GM19351 (cell line): ENCODE results near the gene TMEM185A.
"Not testable (repeated sequence)": the region's sequence is repeated elsewhere in the genome, so short reads cannot be mapped to it uniquely, and the experiment has no call there.

Experiments
- ATAC-seq: cut with Tn5 transposase; IDR thresholded peaks from one replicate; pipeline ENCODE4 v1.9.1; 2021; ENCODE audit warnings: mild to moderate bottlenecking, moderate library complexity; ENCODE audit not compliant: unreplicated experiment

TMEM185A gene

DNA sequence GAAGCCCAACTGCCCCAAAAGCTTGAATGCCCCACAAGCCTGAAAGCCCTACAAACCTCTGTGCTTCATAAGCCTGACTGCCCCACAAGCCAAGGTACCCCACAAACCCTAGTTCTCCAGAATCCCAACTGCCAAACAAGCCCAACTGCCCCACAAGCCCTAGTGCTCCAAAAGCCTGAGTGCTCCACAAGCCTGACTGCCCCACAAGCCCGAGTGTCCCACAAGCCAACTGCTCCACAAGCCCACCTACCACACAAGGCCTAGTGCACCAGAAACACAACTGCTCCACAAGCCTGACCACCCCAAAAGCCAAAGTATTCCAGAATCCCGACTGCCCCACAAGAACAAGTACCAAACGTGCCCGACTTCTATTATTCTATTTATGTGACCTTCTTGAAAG is 68.2 kb downstream of the TMEM185A start:
- no peak for ATAC-seq

DNA sequence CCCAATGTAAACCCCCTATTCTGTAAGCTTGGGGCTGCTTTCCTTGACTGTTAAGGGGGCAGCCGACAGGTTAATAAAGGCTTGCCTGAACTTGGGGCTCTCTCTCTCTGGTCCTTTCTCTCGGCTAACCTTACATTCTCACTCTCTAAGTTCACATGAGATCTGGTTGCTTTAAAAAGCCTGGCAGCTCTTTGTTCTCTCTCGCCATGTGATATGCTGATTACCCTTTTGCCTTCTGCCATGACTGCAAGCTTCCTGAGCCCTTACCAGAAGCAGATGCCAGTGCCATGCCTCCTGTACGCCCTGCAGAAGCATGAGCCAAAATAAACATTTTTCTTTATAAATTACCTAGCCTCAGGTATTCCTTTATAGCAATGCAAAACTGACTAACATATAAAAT is 76.3 kb downstream of the TMEM185A start:
- not testable (repeated sequence) for ATAC-seq

GRCh38 chrX:149551939-149552248 is 79.7 kb downstream of the TMEM185A start:
- not testable (repeated sequence) for ATAC-seq

GRCh38 chrX:149551245-149551938 is 80.2 kb downstream of the TMEM185A start:
- ATAC-seq: not testable (repeated sequence)

DNA sequence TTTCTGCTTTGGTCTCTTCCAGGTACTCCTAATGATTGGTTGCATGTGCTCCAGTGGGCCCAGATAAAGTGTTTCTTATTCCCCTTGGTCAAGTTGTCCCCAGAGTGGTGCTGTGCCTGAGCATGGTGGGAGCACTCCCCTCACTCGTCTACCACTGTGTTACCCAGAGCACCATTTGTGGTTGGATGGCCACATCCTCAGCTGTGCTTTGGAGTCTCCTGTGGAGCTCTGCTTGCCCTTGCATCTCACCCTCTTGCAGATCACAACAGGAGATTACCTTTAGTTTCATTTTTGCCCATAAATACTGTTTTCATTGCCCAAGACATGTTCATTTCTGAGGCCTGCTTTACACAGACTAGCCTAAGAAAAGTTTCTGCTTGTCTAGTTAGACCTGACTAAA is 81.1 kb downstream of the TMEM185A start:
- not testable (repeated sequence) for ATAC-seq

GRCh38 chrX:149549701-149550100 is 81.9 kb downstream of the TMEM185A start, which contains the start of gene HSFX3:
Gene HSFX3, minus strand, starts transcription at chrX:149549924. Its CDS starts 72 bp downstream, at chrX:149549852.
- not testable (repeated sequence) for ATAC-seq

DNA sequence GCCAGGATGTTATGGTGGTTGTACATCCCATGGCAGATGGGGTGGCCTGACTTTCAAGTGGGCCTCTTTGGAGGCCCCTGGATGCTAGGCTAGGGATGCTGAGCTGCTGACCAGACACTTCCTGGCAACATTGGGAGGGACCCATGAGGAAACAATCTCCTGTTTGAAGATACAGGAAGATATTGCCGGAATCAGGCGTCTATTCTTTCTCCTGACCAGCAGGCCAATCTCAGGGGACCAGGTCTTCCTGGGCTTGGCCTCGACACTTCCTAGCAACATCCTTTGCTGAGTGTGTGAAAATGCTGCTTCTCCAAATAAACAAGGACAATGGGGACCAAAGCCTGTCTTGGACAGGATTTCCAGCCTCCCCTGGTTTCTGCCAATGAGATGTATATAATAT is 83.8 kb downstream of the TMEM185A start:
- not testable (repeated sequence) for ATAC-seq

DNA sequence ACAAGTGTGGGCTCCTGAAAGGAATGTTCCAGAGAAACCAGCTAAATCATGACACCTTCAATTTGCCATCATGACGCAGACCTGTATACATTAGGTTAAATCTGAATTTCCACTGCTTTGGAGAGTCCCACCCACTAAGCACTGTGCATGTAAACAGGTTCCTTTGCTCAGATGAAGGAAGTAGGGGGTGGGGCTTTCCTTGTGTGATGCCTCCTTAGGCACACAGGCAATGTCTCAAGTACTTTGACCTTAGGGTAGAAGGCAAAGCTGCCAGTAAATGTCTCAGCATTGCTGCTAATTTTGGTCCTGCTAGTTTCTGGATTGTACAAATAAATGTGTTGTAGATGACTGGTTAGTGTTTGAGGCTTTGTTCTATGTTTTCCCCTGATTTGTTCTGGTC is 84.6 kb downstream of the TMEM185A start:
- not testable (repeated sequence) for ATAC-seq
